HTERT RPE-1 (cell line): ENCODE measurements around the gene ALPP.
"Not testable (repeated sequence)": the region's sequence is repeated elsewhere in the genome, so short reads cannot be mapped to it uniquely, and the experiment has no call there.

Experiments
- in situ Hi-C: fragments of 300-500 bp; cut with MboI; formaldehyde crosslinking; loops from 4 replicates; pipeline ENCODE4 v1.14.3; 2020; ENCODE audit warnings: low sequenced_read_pairs

Gene ALPP

GRCh38 chr2:232379610-232380590, 1.3 kb downstream of the ALPP start:
- in situ Hi-C loops, result not testable (repeated sequence)

DNA sequence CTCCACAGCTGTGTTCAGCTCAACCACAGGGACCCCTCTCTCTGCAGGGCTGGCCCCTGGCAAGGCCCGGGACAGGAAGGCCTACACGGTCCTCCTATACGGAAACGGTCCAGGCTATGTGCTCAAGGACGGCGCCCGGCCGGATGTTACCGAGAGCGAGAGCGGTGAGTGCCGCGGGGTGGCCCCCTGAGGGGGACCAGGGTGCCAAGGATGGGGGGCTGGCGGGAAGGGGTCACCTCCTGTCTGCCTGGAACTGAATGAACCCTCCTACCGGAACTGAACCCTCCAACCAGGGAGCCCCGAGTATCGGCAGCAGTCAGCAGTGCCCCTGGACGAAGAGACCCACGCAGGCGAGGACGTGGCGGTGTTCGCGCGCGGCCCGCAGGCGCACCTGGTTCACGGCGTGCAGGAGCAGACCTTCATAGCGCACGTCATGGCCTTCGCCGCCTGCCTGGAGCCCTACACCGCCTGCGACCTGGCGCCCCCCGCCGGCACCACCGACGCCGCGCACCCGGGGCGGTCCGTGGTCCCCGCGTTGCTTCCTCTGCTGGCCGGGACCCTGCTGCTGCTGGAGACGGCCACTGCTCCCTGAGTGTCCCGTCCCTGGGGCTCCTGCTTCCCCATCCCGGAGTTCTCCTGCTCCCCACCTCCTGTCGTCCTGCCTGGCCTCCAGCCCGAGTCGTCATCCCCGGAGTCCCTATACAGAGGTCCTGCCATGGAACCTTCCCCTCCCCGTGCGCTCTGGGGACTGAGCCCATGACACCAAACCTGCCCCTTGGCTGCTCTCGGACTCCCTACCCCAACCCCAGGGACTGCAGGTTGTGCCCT, 2.9 kb downstream of the ALPP start:
- in situ Hi-C loops, result not testable (repeated sequence)

- in situ Hi-C loops, result no loop called here
These were observed 4.0 kb downstream of the ALPP start for GRCh38 chr2:232382331-232383225.

DNA sequence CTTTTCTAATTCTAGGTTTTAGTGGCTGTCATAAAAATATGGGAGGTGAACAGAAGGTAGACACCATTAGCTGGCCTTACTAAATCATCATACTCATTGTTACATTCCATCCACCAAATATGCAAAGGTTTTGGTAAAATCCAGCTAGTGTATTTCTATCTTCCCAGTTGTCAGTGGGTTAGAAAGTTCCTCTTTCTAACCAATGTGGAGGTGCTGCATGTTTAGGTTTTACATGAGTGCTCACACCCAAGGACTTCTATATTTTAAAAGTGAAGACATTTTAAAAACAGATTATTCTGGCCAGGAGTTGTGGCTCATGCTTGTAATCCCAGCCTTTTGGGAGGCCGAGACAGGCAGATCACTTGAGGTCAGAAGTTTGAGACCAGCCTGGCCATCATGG, 5.9 kb downstream of the ALPP start:
- in situ Hi-C loops, result no loop called here

- in situ Hi-C loops, result not testable (repeated sequence)
These were observed 6.5 kb downstream of the ALPP start for GRCh38 chr2:232385058-232385457.

- in situ Hi-C loops, result no loop called here
These were observed 7.3 kb downstream of the ALPP start for GRCh38 chr2:232385660-232386489.

GRCh38 chr2:232386490-232386739, 7.9 kb downstream of the ALPP start:
- in situ Hi-C loops, result no loop called here

DNA sequence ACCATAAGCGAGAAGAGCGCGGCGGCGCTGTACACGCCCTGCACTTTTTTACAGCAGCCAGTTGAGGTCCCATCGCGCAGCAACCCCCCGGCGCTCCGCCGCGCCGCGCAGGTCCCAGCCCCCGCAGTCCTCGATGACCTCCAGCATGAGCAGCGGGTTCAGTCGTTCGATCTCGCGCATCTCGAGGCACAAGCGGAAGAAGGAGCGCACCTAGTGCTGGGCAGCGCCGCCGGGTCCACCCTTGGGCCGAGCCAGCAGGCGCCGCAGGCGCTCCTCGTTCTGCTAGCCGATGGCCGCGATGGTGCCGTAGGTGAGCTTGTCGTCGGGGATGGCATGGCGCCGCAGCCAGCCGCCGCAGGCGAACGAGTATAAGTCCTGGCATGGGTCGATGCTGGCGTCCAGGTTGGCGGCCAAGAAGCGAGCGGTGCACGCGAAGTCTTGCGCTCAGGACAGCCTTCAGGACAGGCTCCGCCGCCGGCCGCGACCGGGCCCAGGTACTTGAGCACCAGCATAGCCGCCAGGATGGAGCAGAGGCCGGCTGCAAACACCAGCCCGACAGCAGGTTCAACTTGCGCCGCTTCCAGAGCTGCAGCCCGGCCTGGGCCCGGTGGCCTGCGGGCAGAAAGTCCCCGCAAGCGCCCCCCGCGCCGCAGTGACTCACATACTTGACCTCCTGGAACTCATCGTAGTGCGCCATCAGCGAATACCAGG, 8.3 kb downstream of the ALPP start:
- in situ Hi-C loops, result no loop called here

GRCh38 chr2:232387451-232388171, 9.1 kb downstream of the ALPP start:
- in situ Hi-C loops, result no loop called here

- in situ Hi-C loops, result no loop called here
These were observed 9.9 kb downstream of the ALPP start for GRCh38 chr2:232388324-232388891.

- in situ Hi-C loops, result no loop called here
These were observed 10.8 kb downstream of the ALPP start for GRCh38 chr2:232389327-232389726.

GRCh38 chr2:232390661-232391060, 12.1 kb downstream of the ALPP start:
- in situ Hi-C loops, result no loop called here

DNA sequence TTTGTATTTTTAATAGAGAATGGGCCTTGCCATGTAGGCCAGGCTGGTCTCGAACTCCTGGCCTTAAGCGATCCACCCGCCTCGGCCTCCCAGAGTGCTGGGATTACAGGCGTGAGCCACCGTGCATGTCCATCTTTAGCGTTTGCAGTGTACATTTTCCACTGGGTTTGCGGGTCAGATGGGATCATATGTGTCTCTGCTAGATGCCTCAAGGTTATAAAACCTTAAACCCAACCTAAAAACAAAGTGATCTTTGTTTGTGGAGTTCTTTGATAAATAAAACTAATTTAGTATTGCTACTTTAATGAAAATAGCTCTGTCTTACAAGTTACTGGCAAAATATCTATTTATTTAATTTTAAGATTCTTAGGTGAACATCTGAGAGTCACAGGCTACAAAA, 15.0 kb downstream of the ALPP start:
- in situ Hi-C loops, result no loop called here

DNA sequence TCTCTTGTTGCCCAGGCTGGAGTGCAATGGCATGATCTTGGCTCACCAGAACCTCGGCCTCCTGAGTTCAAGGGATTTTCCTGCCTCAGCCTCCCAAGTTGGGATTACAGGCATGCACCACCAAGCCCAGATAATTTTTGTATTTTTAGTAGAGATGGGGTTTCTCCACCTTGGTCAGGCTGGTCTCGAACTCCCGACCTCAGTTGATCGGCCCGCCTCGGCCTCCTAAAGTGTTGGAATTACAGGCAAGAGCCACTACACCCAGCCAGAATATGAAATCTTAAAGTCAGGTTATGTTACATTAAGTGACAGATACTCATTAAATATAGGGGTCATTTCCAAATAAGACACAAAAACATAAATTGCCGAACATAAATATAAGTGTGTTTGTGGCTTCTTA, 15.9 kb downstream of the ALPP start:
- in situ Hi-C loops, result not testable (repeated sequence)

- in situ Hi-C loops, result no loop called here
These were observed 17.0 kb downstream of the ALPP start for GRCh38 chr2:232395586-232395985.

DNA sequence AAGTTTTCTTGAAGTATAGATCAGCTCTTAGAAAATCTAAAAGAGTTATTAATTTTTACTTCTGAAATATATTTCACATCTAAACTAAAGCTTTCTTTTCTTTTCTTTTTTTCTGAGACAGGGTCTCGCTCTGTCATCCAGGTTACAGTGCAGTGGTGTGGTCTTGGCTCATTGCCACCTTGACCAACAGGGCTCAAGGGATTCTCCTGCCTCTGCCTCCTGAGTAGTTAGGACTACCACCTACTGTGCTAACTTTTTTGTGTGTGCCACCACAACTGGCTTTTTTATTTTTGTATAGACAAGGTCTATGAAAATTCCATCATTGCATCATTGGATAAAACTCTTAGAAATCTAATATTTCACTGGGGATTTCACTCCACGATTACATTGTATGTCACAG, 18.1 kb downstream of the ALPP start:
- in situ Hi-C loops, result no loop called here

- in situ Hi-C loops, result no loop called here
These were observed 19.9 kb downstream of the ALPP start for GRCh38 chr2:232398293-232399034.
